ENCODE data around the gene CPNE5.

GRCh38 chr6:36714511-36714910, 124.7 kb downstream of the CPNE5 start:
- TF ChIP-seq, protein P1, sequence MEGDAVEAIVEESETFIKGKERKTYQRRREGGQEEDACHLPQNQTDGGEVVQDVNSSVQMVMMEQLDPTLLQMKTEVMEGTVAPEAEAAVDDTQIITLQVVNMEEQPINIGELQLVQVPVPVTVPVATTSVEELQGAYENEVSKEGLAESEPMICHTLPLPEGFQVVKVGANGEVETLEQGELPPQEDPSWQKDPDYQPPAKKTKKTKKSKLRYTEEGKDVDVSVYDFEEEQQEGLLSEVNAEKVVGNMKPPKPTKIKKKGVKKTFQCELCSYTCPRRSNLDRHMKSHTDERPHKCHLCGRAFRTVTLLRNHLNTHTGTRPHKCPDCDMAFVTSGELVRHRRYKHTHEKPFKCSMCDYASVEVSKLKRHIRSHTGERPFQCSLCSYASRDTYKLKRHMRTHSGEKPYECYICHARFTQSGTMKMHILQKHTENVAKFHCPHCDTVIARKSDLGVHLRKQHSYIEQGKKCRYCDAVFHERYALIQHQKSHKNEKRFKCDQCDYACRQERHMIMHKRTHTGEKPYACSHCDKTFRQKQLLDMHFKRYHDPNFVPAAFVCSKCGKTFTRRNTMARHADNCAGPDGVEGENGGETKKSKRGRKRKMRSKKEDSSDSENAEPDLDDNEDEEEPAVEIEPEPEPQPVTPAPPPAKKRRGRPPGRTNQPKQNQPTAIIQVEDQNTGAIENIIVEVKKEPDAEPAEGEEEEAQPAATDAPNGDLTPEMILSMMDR (IDR thresholded peaks at IDR 0.05) = no peak
- TF ChIP-seq POLR2AphosphoS5 (IDR thresholded peaks at IDR 0.05) (no peak), POLR2A (IDR thresholded peaks at IDR 0.05) (no peak), EP300 (IDR thresholded peaks at IDR 0.05) (no peak)

Measured in sigmoid colon (tissue), 4 donors.